ENCODE data around the gene ATG16L1. TPM values are rescaled to one million over a fixed set of nuclear protein-coding genes. Genes with fewer than 3 reads are reported as not detected.

Gene ATG16L1
- total RNA-seq, 1 experiment from 2014 or later, result 42.0 TPM

- H3T11ph ChIP-seq (ENCODE audit: low read length), result no peak overlapping the region
- H4K20me1 ChIP-seq (ENCODE audit: control insufficient read depth, insufficient read depth, insufficient read length), result no peaks in the 10 kb centered on the region
- H3K79me1 ChIP-seq (ENCODE audit: insufficient read depth, low read depth, low read length, poor library complexity, severe bottlenecking), result no peaks in the 10 kb centered on the region
- no peaks in the 10 kb centered on the region for H3K4me1 ChIP-seq (ENCODE audit: insufficient read depth, low read length)
- H3K9ac ChIP-seq (ENCODE audit: extremely low read depth, insufficient read length, low read length), result no peak overlapping the region
- no peak overlapping the region for H3K14ac ChIP-seq (ENCODE audit: insufficient read depth, low read length)
- H3K9me3 Mint-ChIP-seq, result 0 out of 5 replicates have a peak, but pooled peaks cover 0 to 2% of the 10 kb centered on the region in 2 experiments
- no peak overlapping the region for H2BK120ac ChIP-seq (ENCODE audit: low read depth, low read length, poor library complexity, severe bottlenecking)
- H4K8ac ChIP-seq (replicated peaks; ENCODE audit: insufficient read length, low read depth, low read length), result no peak overlapping the region
- no peak overlapping the region for H2BK5ac ChIP-seq (ENCODE audit: insufficient read length, low read length)
- no peak overlapping the region for H2AFZ ChIP-seq (ENCODE audit: low read length)
- H2AK5ac ChIP-seq (ENCODE audit: insufficient read length, low read length), result no peak overlapping the region
- H3K4me3 Mint-ChIP-seq, result no peak overlapping the region
- no peak overlapping the region for H3K56ac ChIP-seq (ENCODE audit: insufficient read length, low read depth, low read length)
- H3K4me2 ChIP-seq (ENCODE audit: insufficient read depth, insufficient read length, low read length), result no peak overlapping the region
- H3K27ac ChIP-seq (ENCODE audit: insufficient read length, low read depth, low read length), result no peak overlapping the region
- no peaks in the 10 kb centered on the region for H3K23me2 ChIP-seq (ENCODE audit: insufficient read length, low read depth, low read length, poor library complexity, severe bottlenecking)
- peaks cover 1% of the 10 kb centered on the region; the same call in 1 of the 2 replicates for H3K27me3 Mint-ChIP-seq (ENCODE audit: low read depth)
- H3K18ac ChIP-seq (ENCODE audit: insufficient read length, low read depth, low read length), result no peak overlapping the region
- H3K4ac ChIP-seq (ENCODE audit: low read depth, low read length), result no peak overlapping the region
- H3K9me3 ChIP-seq (ENCODE audit: control insufficient read depth, low read depth, low read length), result no peaks in the 10 kb centered on the region
- no CpG with 5 or more reads among the region's 3 CpGs for WGBS (ENCODE audit: extremely low coverage, insufficient read length, low lambda C conversion rate)
- H3K79me2 ChIP-seq (ENCODE audit: insufficient read depth, low read length), result no peaks in the 10 kb centered on the region
- H2BK20ac ChIP-seq (ENCODE audit: low read depth, low read length, poor library complexity, severe bottlenecking), result no peak overlapping the region
- DNase-seq, result no peak
- TF ChIP-seq, protein P1, sequence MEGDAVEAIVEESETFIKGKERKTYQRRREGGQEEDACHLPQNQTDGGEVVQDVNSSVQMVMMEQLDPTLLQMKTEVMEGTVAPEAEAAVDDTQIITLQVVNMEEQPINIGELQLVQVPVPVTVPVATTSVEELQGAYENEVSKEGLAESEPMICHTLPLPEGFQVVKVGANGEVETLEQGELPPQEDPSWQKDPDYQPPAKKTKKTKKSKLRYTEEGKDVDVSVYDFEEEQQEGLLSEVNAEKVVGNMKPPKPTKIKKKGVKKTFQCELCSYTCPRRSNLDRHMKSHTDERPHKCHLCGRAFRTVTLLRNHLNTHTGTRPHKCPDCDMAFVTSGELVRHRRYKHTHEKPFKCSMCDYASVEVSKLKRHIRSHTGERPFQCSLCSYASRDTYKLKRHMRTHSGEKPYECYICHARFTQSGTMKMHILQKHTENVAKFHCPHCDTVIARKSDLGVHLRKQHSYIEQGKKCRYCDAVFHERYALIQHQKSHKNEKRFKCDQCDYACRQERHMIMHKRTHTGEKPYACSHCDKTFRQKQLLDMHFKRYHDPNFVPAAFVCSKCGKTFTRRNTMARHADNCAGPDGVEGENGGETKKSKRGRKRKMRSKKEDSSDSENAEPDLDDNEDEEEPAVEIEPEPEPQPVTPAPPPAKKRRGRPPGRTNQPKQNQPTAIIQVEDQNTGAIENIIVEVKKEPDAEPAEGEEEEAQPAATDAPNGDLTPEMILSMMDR (conservative IDR thresholded peaks at IDR 0.05), result no peak
- H4K5ac ChIP-seq (ENCODE audit: insufficient read length, low read depth, low read length), result no peak overlapping the region
- no peaks in the 10 kb centered on the region; a peak in 1 of 7 replicates for H3K36me3 Mint-ChIP-seq (ENCODE audit: insufficient read depth in 1 of 3, low read depth in 3 of 3)
- H3K27ac Mint-ChIP-seq, result no peak overlapping the region
- H2BK12ac ChIP-seq (ENCODE audit: insufficient read length, low read depth, low read length), result no peak overlapping the region
- no peaks in the 10 kb centered on the region for H3K27me3 ChIP-seq (ENCODE audit: insufficient read depth, low read length)
- no peak overlapping the region for H2BK15ac ChIP-seq (ENCODE audit: low read depth, low read length)
- H4K91ac ChIP-seq (ENCODE audit: insufficient read length, low read depth, low read length), result no peak overlapping the region
- no peaks in the 10 kb centered on the region for H3K4me1 Mint-ChIP-seq
- no peak overlapping the region for H3K23ac ChIP-seq (ENCODE audit: insufficient read length, low read depth, low read length)
These were observed 9.7 kb upstream of the ATG16L1 start for GRCh38 chr2:233241803-233242202.

All from H9 (cell line).